GM12878 (cell line): ENCODE measurements around the gene WDR43. TPM values are rescaled to one million over a fixed set of nuclear protein-coding genes. Genes with fewer than 3 reads are reported as not detected.

Experiments
- ASH2L ChIP-seq: fragments of 300-600, 200-600 bp; sonication (generic); IDR thresholded peaks from 2 replicates; pipeline ENCODE4 v1.6.1; 2017; ENCODE audit warnings: low read depth, mild to moderate bottlenecking, borderline replicate concordance
- BRCA1 ChIP-seq: IDR thresholded peaks from 2 replicates; pipeline ENCODE4 v1.6.1; 2011; ENCODE audit warnings: low read depth, low read length, improper control_type of control experiment
- CHD1 ChIP-seq: IDR thresholded peaks from 2 replicates; pipeline ENCODE4 v1.6.1; 2012; ENCODE audit warnings: low read depth, low read length, improper control_type of control experiment
- CREB1 ChIP-seq: IDR thresholded peaks from 2 replicates; pipeline ENCODE4 v1.6.1; 2012; ENCODE audit warnings: low read depth, mild to moderate bottlenecking, inconsistent platforms
- E4F1 ChIP-seq: fragments of 450-650 bp; IDR thresholded peaks from 2 replicates; pipeline ENCODE4 v1.6.1; 2018; ENCODE audit warnings: borderline replicate concordance, mild to moderate bottlenecking; ENCODE audit not compliant: partially characterized antibody
- IKZF1 ChIP-seq: fragments of 450-650 bp; conservative IDR thresholded peaks from 2 replicates; pipeline ENCODE4 v1.6.1; 2017; ENCODE audit warnings: antibody characterized with exemption, mild to moderate bottlenecking
- MLLT1 ChIP-seq: fragments of 450-650 bp; IDR thresholded peaks from 2 replicates; pipeline ENCODE4 v1.6.1; 2016; ENCODE audit warnings: mild to moderate bottlenecking
- MXI1 ChIP-seq: fragments of 150-350 bp; IDR thresholded peaks from 2 replicates; pipeline ENCODE4 v1.6.1; 2011; ENCODE audit warnings: low read depth, mild to moderate bottlenecking, inconsistent platforms, low read length, improper control_type of control experiment
- NBN ChIP-seq: fragments of 450-650 bp; IDR thresholded peaks from 2 replicates; pipeline ENCODE4 v1.6.1; 2016
- NKRF ChIP-seq: fragments of 450-650 bp; conservative IDR thresholded peaks from 2 replicates; pipeline ENCODE4 v1.6.1; 2017; ENCODE audit warnings: mild to moderate bottlenecking, moderate library complexity
- POLR2AphosphoS2 ChIP-seq: IDR thresholded peaks from 2 replicates; pipeline ENCODE4 v1.6.1; 2011; ENCODE audit warnings: low read depth, mild to moderate bottlenecking, low read length, improper control_type of control experiment, moderate library complexity
- POLR2AphosphoS5 ChIP-seq: IDR thresholded peaks from 2 replicates; pipeline ENCODE4 v1.6.1; 2011; ENCODE audit warnings: mild to moderate bottlenecking, low read length, inconsistent platforms
- SKIL ChIP-seq: fragments of 450-650 bp; IDR thresholded peaks from 2 replicates; pipeline ENCODE4 v1.6.1; 2017; ENCODE audit warnings: mild to moderate bottlenecking, low read depth, inconsistent platforms; ENCODE audit not compliant: poor library complexity, severe bottlenecking
- SMAD1 ChIP-seq: fragments of 450-650 bp; IDR thresholded peaks from 2 replicates; pipeline ENCODE4 v1.6.1; 2018; ENCODE audit warnings: mild to moderate bottlenecking, low read depth; ENCODE audit not compliant: partially characterized antibody
- ZBTB40 ChIP-seq: fragments of 450-650 bp; IDR thresholded peaks from 2 replicates; pipeline ENCODE4 v1.6.1; 2016; ENCODE audit warnings: mild to moderate bottlenecking, moderate library complexity, borderline replicate concordance
- ZNF207 ChIP-seq: fragments of 450-650 bp; IDR thresholded peaks from 2 replicates; pipeline ENCODE4 v1.6.1; 2014; ENCODE audit warnings: antibody characterized with exemption, mild to moderate bottlenecking, borderline replicate concordance
- polyA plus RNA-seq, 11 experiments: library from polyadenylated mRNA; depleted of rRNA in 4 of 11; unstranded in 6 of 11; stranded (reverse) in 5 of 11; fragments of >200 nt; fragmentation: Nextera tagmentation in 4 of 11; fragmentation: Illumina TruSeq in 1 of 11; extraction: Ambion mirVana in 4 of 11; extraction: Trizol in 1 of 11; gene quantifications; 1 replicate in 1 of 11; 2 replicates in 10 of 11; pipeline versions ENCODE4 v1.2.1 to v1.2.3, GENCODE V29; 2011 to 2016; ENCODE audit warnings: inconsistent platforms in 2 of 11, missing spikeins in 2 of 11, low read depth in 1 of 11
- total RNA-seq, 4 experiments: library from RNA; depleted of rRNA in 3 of 4; stranded (reverse); fragments of >200 nt in 3 of 4; fragmentation: Illumina TruSeq in 1 of 4; extraction: Trizol in 1 of 4; gene quantifications; 2 replicates each; pipeline versions ENCODE4 v1.2.1 to v1.2.3, GENCODE V29; 2013 to 2021

The WDR43 gene
- total and polyA plus RNA-seq, 10 of the 15 experiments (the other 5 are each of a cell fraction or from before 2014, with no cell fraction given): 39.3 to 153 (median 81.9) TPM

- peak; percentile 84 for TF ChIP-seq E4F1
- TF ChIP-seq CHD1: no peak
- TF ChIP-seq SKIL: peak; percentile 11
- TF ChIP-seq MLLT1: no peak
- TF ChIP-seq POLR2AphosphoS5: peak; percentile 85
- 0 out of 2 replicates have a peak, but pooled peaks have one; percentile 0 for TF ChIP-seq NBN
- TF ChIP-seq NKRF: peak; percentile 91
- peak; percentile 81; the same call in 1 of the 2 replicates for TF ChIP-seq POLR2AphosphoS2
- no peak for TF ChIP-seq SMAD1
- peak; percentile 93 for TF ChIP-seq CREB1
- TF ChIP-seq IKZF1: peak; percentile 86
- TF ChIP-seq ZNF207: peak; percentile 36; the same call in 1 of the 2 replicates
- peak; percentile 62; the same call in 1 of the 2 replicates for TF ChIP-seq ZBTB40
- TF ChIP-seq ASH2L: 0 out of 2 replicates have a peak, but pooled peaks have one; percentile 90
- TF ChIP-seq BRCA1: no peak
- peak; percentile 98 for TF ChIP-seq MXI1
Observed at GRCh38 chr2:28894470-28895188, at the start of gene WDR43 (continued).
